HG02763 (cell line): ENCODE data around the gene RFPL3.

ENCODE experiments used
- ATAC-seq: cut with Tn5 transposase; IDR thresholded peaks from one replicate; pipeline ENCODE4 v1.9.1; 2021; ENCODE audit warnings: mild to moderate bottlenecking, moderate library complexity; ENCODE audit not compliant: unreplicated experiment

The RFPL3 gene

DNA sequence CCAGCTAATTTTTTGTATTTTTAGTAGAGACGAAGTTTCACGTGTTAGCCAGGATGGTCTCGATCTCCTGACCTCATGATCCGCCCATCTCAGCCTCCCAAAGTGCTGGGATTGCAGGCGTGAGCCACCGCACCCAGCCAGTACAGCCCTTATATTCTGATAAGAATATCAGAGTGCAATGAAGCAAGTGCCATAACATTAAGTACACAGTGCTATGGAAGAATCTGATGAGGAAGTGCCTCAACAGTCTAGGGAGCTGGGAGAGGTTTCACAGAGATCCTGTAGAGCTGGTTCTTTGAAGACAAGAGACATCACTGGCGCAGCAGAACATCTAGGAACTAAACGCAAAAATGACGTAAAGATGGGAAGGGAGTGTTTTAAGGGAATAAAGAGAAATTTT, 52.3 kb downstream of the RFPL3 start:
- no peak for ATAC-seq

DNA sequence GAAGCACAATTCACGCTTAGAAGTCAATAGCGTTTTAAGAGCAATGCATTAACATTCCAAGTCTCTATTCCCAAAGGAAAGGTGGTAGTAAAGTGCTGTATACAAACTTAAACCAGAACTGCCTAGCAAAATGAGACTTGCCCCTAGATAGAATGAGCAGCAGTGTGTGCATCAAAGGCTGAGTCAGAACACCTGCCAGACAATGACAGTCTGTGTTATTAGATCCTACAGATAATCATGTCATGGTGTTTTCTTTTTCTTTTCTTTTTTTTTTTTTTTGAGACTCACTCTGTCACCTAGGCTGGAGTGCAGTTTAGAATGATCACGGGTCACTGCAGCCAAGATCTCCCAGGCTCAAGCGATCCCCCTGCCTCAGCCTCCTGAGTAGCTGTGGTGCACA, 52.8 kb downstream of the RFPL3 start:
- no peak for ATAC-seq
